CD8-positive, alpha-beta memory T cell (primary cell): ENCODE measurements around the gene CPXM2. TPM values are rescaled to one million over a fixed set of nuclear protein-coding genes. Genes with fewer than 3 reads are reported as not detected.
A peak's percentile ranks its signal among the peaks of the same experiment; 100 is the strongest.

ENCODE experiments used
- CTCF ChIA-PET: fragments of 350-600 bp; sonication (Branson Sonifier 250); formaldehyde crosslinking; loops from one replicate; lab custom pipeline; 2021; ENCODE audit warnings: antibody characterized with exemption; lab: Charles Lee
- POLR2A ChIA-PET: fragments of 350-600 bp; sonication (Branson Sonifier 250); formaldehyde crosslinking; loops from one replicate; lab custom pipeline; 2021; ENCODE audit warnings: antibody characterized with exemption; lab: Charles Lee
- DNase-seq, 5 donors: peaks; one replicate each; pipeline versions ENCODE4 v3.0.0 to v3.0.0-alpha.2; 2020 to 2022; ENCODE audit warnings: mixed read lengths in 1 of 5
- H3K27ac ChIP-seq: one replicate; pipeline ENCODE4 v1.7.0; 2013; ENCODE audit warnings: low read depth, mild to moderate bottlenecking, low read length, moderate library complexity
- H3K27me3 ChIP-seq: 2 replicates; pipeline ENCODE4 v1.7.0; 2013; ENCODE audit warnings: low read length, mild to moderate bottlenecking; ENCODE audit not compliant: insufficient read depth, poor library complexity, severe bottlenecking
- H3K36me3 ChIP-seq: 2 replicates; pipeline ENCODE4 v1.7.0; 2013; ENCODE audit warnings: mild to moderate bottlenecking, low read length, moderate library complexity; ENCODE audit not compliant: insufficient read depth
- H3K4me1 ChIP-seq: 2 replicates; pipeline ENCODE4 v1.7.0; 2013; ENCODE audit warnings: mild to moderate bottlenecking, low read length, moderate library complexity; ENCODE audit not compliant: insufficient read depth
- H3K4me3 ChIP-seq: 2 replicates; pipeline ENCODE4 v1.7.0; 2013; ENCODE audit warnings: mild to moderate bottlenecking, low read length
- H3K9me3 ChIP-seq: 2 replicates; pipeline ENCODE4 v1.7.0; 2013; ENCODE audit warnings: mild to moderate bottlenecking, low read length
- H3K27ac Mint-ChIP-seq, 8 donors: one replicate each; pipeline ENCODE4 v1.8.0; 2020 to 2021; ENCODE audit warnings: mixed read lengths in 8 of 8, mild to moderate bottlenecking in 6 of 8, inconsistent platforms in 3 of 8, moderate library complexity in 3 of 8
- H3K27me3 Mint-ChIP-seq, 2 donors: one replicate each; pipeline ENCODE4 v1.8.0; 2020 to 2021; ENCODE audit warnings: mixed read lengths in 2 of 2, mild to moderate bottlenecking in 1 of 2, moderate library complexity in 1 of 2
- H3K36me3 Mint-ChIP-seq, 3 donors: one replicate each; pipeline ENCODE4 v1.8.0; 2020 to 2021; ENCODE audit warnings: mixed read lengths in 3 of 3, inconsistent platforms in 1 of 3, mild to moderate bottlenecking in 1 of 3
- H3K4me1 Mint-ChIP-seq, 3 donors: one replicate each; pipeline ENCODE4 v1.8.0; 2020 to 2021; ENCODE audit warnings: mixed read lengths in 3 of 3, inconsistent platforms in 1 of 3, mild to moderate bottlenecking in 1 of 3
- H3K4me3 Mint-ChIP-seq, 7 donors: one replicate each; pipeline ENCODE4 v1.8.0; 2020 to 2021; ENCODE audit warnings: mixed read lengths in 7 of 7, mild to moderate bottlenecking in 6 of 7, moderate library complexity in 4 of 7, inconsistent platforms in 2 of 7
- H3K9me3 Mint-ChIP-seq, 5 donors: one replicate each; pipeline ENCODE4 v1.8.0; 2020 to 2022; ENCODE audit warnings: mixed read lengths in 5 of 5, mild to moderate bottlenecking in 3 of 5, moderate library complexity in 2 of 5, inconsistent platforms in 1 of 5
- polyA plus RNA-seq: library from polyadenylated mRNA; unstranded; fragments of 300-500 nt; fragmentation: Illumina TruSeq; gene quantifications from one replicate; pipeline ENCODE4 v1.2.3, GENCODE V29; 2021
- total RNA-seq, 2 experiments: library from RNA; stranded (reverse); gene quantifications; one replicate each; pipeline ENCODE4 v1.2.3, GENCODE V29; 2021

Gene CPXM2
- total and polyA plus RNA-seq, 3 experiments from 2014 or later: not detected

GRCh38 chr10:123911866-123912265 is 20.3 kb upstream of the CPXM2 start:
- H3K4me3 ChIP-seq: no peak overlapping the region
- CTCF ChIA-PET: no interaction called here
- H3K36me3 Mint-ChIP-seq: no peaks in the 10 kb centered on the region
- peaks cover 0 to 7% (median 0%) of the 10 kb centered on the region in 5 donors for H3K9me3 Mint-ChIP-seq
- peak in 1 of 5 donors; percentile 4 for DNase-seq
- H3K27ac ChIP-seq: no peak overlapping the region
- no peaks in the 10 kb centered on the region for H3K27me3 ChIP-seq
- H3K4me1 ChIP-seq: no peaks in the 10 kb centered on the region
- peaks cover 10 to 41% of the 10 kb centered on the region in 2 donors for H3K27me3 Mint-ChIP-seq
- no peaks in the 10 kb centered on the region for H3K9me3 ChIP-seq
- POLR2A ChIA-PET: no interaction called here
- H3K4me1 Mint-ChIP-seq: peaks cover 0 to 12% (median 12%) of the 10 kb centered on the region in 3 donors
- no peaks in the 10 kb centered on the region for H3K36me3 ChIP-seq
- no peak overlapping the region for H3K4me3 Mint-ChIP-seq
- no peak overlapping the region for H3K27ac Mint-ChIP-seq

GRCh38 chr10:123909866-123910265 is 18.3 kb upstream of the CPXM2 start:
- Mint-ChIP-seq H3K4me1 (peaks cover 0 to 12% (median 12%) of the 10 kb centered on the region in 3 donors), H3K9me3 (peaks cover 0 to 2% (median 0%) of the 10 kb centered on the region in 5 donors), H3K36me3 (no peaks in the 10 kb centered on the region), H3K4me3 (no peak overlapping the region), H3K27ac (no peak overlapping the region), H3K27me3 (peaks cover 10 to 51% of the 10 kb centered on the region in 2 donors)
- ChIA-PET POLR2A (no interaction called here), CTCF (no interaction called here)
- DNase-seq: no peak
- H3K4me3 ChIP-seq: no peak overlapping the region
- no peaks in the 10 kb centered on the region for H3K9me3 ChIP-seq
- no peak overlapping the region for H3K27ac ChIP-seq
- no peaks in the 10 kb centered on the region for H3K27me3 ChIP-seq
- no peaks in the 10 kb centered on the region for H3K36me3 ChIP-seq
- no peaks in the 10 kb centered on the region for H3K4me1 ChIP-seq

- ChIA-PET CTCF (no interaction called here), POLR2A (no interaction called here)
- Mint-ChIP-seq H3K27ac (no peak overlapping the region), H3K4me3 (no peak overlapping the region), H3K9me3 (peaks cover 0 to 2% (median 0%) of the 10 kb centered on the region in 5 donors), H3K36me3 (no peaks in the 10 kb centered on the region), H3K4me1 (peaks cover 0 to 9% (median 9%) of the 10 kb centered on the region in 3 donors), H3K27me3 (peaks cover 10 to 46% of the 10 kb centered on the region in 2 donors)
- H3K27ac ChIP-seq: no peak overlapping the region
- no peak overlapping the region for H3K4me3 ChIP-seq
- no peaks in the 10 kb centered on the region for H3K27me3 ChIP-seq
- H3K4me1 ChIP-seq: no peaks in the 10 kb centered on the region
- H3K36me3 ChIP-seq: no peaks in the 10 kb centered on the region
- no peak for DNase-seq
- no peaks in the 10 kb centered on the region for H3K9me3 ChIP-seq
Observed at GRCh38 chr10:123909426-123909825, 17.8 kb upstream of the CPXM2 start.

GRCh38 chr10:123908379-123908778 is 16.8 kb upstream of the CPXM2 start:
- Mint-ChIP-seq H3K9me3 (peaks cover 0 to 5% (median 0%) of the 10 kb centered on the region in 5 donors), H3K4me3 (no peak overlapping the region), H3K27me3 (peaks cover 7 to 45% of the 10 kb centered on the region in 2 donors), H3K36me3 (no peaks in the 10 kb centered on the region), H3K4me1 (peaks cover 0 to 7% (median 5%) of the 10 kb centered on the region in 3 donors), H3K27ac (no peak overlapping the region)
- POLR2A ChIA-PET: no interaction called here
- H3K27ac ChIP-seq: no peak overlapping the region
- CTCF ChIA-PET: no interaction called here
- no peaks in the 10 kb centered on the region for H3K9me3 ChIP-seq
- no peaks in the 10 kb centered on the region for H3K4me1 ChIP-seq
- no peaks in the 10 kb centered on the region for H3K36me3 ChIP-seq
- no peak for DNase-seq
- no peak overlapping the region for H3K4me3 ChIP-seq
- H3K27me3 ChIP-seq: no peaks in the 10 kb centered on the region

- H3K36me3 ChIP-seq: no peaks in the 10 kb centered on the region
- Mint-ChIP-seq H3K27ac (no peak overlapping the region), H3K9me3 (peaks cover 0 to 5% (median 0%) of the 10 kb centered on the region in 5 donors), H3K4me1 (peaks cover 0 to 2% (median 0%) of the 10 kb centered on the region in 3 donors), H3K36me3 (no peaks in the 10 kb centered on the region), H3K27me3 (peaks cover 7 to 38% of the 10 kb centered on the region in 2 donors), H3K4me3 (no peak overlapping the region)
- no peaks in the 10 kb centered on the region for H3K27me3 ChIP-seq
- H3K4me1 ChIP-seq: no peaks in the 10 kb centered on the region
- CTCF ChIA-PET: no interaction called here
- H3K4me3 ChIP-seq: no peak overlapping the region
- H3K9me3 ChIP-seq: no peaks in the 10 kb centered on the region
- no peak for DNase-seq
- no peak overlapping the region for H3K27ac ChIP-seq
- POLR2A ChIA-PET: no interaction called here
Observed at GRCh38 chr10:123906884-123907652, 15.5 kb upstream of the CPXM2 start.

GRCh38 chr10:123906296-123906695 is 14.7 kb upstream of the CPXM2 start:
- H3K27ac ChIP-seq: no peak overlapping the region
- H3K36me3 Mint-ChIP-seq: no peaks in the 10 kb centered on the region
- peaks cover 7 to 35% of the 10 kb centered on the region in 2 donors for H3K27me3 Mint-ChIP-seq
- CTCF ChIA-PET: no interaction called here
- H3K4me3 Mint-ChIP-seq: no peak overlapping the region
- peaks cover 0 to 2% (median 0%) of the 10 kb centered on the region in 3 donors for H3K4me1 Mint-ChIP-seq
- H3K4me1 ChIP-seq: no peaks in the 10 kb centered on the region
- H3K4me3 ChIP-seq: no peak overlapping the region
- H3K9me3 ChIP-seq: no peaks in the 10 kb centered on the region
- no peaks in the 10 kb centered on the region for H3K36me3 ChIP-seq
- peaks cover 0 to 5% (median 0%) of the 10 kb centered on the region in 5 donors for H3K9me3 Mint-ChIP-seq
- POLR2A ChIA-PET: no interaction called here
- no peaks in the 10 kb centered on the region for H3K27me3 ChIP-seq
- peak overlapping the region in 1 of 8 donors; percentile 12 for H3K27ac Mint-ChIP-seq
- no peak for DNase-seq

- CTCF ChIA-PET: no interaction called here
- no peaks in the 10 kb centered on the region for H3K4me1 ChIP-seq
Observed at GRCh38 chr10:123904834-123905409, 13.3 kb upstream of the CPXM2 start.

GRCh38 chr10:123903621-123904020 is 12.0 kb upstream of the CPXM2 start:
- peaks cover 5 to 24% of the 10 kb centered on the region in 2 donors for H3K27me3 Mint-ChIP-seq
- H3K4me3 Mint-ChIP-seq: no peak overlapping the region
- Histone ChIP-seq H3K27me3 (no peaks in the 10 kb centered on the region), H3K9me3 (no peaks in the 10 kb centered on the region), H3K4me3 (no peak overlapping the region), H3K36me3 (no peaks in the 10 kb centered on the region), H3K27ac (no peak overlapping the region), H3K4me1 (no peaks in the 10 kb centered on the region)
- H3K27ac Mint-ChIP-seq: no peak overlapping the region
- H3K36me3 Mint-ChIP-seq: peaks cover 0 to 2% (median 0%) of the 10 kb centered on the region in 3 donors
- POLR2A ChIA-PET: no interaction called here
- peaks cover 0 to 8% (median 4%) of the 10 kb centered on the region in 5 donors for H3K9me3 Mint-ChIP-seq
- no peak for DNase-seq
- CTCF ChIA-PET: no interaction called here
- peaks cover 0 to 2% (median 0%) of the 10 kb centered on the region in 3 donors for H3K4me1 Mint-ChIP-seq

More at GRCh38 chr10:123904834-123905409, 13.3 kb upstream of the CPXM2 start:
- H3K4me1 Mint-ChIP-seq: peaks cover 0 to 2% (median 0%) of the 10 kb centered on the region in 3 donors
- Histone ChIP-seq H3K36me3 (no peaks in the 10 kb centered on the region), H3K9me3 (no peaks in the 10 kb centered on the region), H3K27ac (no peak overlapping the region), H3K4me3 (no peak overlapping the region), H3K27me3 (no peaks in the 10 kb centered on the region)
- no peaks in the 10 kb centered on the region for H3K36me3 Mint-ChIP-seq
- peaks cover 0 to 5% (median 0%) of the 10 kb centered on the region in 5 donors for H3K9me3 Mint-ChIP-seq
- no peak for DNase-seq
- no peak overlapping the region for H3K27ac Mint-ChIP-seq
- no peak overlapping the region for H3K4me3 Mint-ChIP-seq
- H3K27me3 Mint-ChIP-seq: peaks cover 5 to 24% of the 10 kb centered on the region in 2 donors
- POLR2A ChIA-PET: no interaction called here
